ENCODE data around the gene PTAR1.
"Not testable (repeated sequence)": the region's sequence is repeated elsewhere in the genome, so short reads cannot be mapped to it uniquely, and the experiment has no call there.

Gene PTAR1

GRCh38 chr9:69759421-69760277 lies at the start of gene PTAR1:
TSS of gene PTAR1 (minus strand) at chr9:69760011. CDS start at chr9:69759938, 73 bp downstream.
- TF ChIP-seq CTCF (IDR thresholded peaks at IDR 0.05; ENCODE audit: low read depth, low read length, missing control alignments) = no peak
- peak within 1 kb of the TSS; percentile 65 for H3K4me3 ChIP-seq (replicated peaks; ENCODE audit: low read depth, low read length)
- DNase-seq (ENCODE audit: extremely low read depth, low read depth) = peak; percentile 55

GRCh38 chr9:69809304-69809863 lies 49.6 kb upstream of the PTAR1 start:
- DNase-seq (ENCODE audit: extremely low read depth, low read depth) = no peak
- H3K4me3 ChIP-seq (replicated peaks; ENCODE audit: low read depth, low read length) = no peak overlapping the region
- peak; percentile 47 for TF ChIP-seq CTCF (IDR thresholded peaks at IDR 0.05; ENCODE audit: low read depth, low read length, missing control alignments)

- no peak overlapping the region for H3K4me3 ChIP-seq (replicated peaks; ENCODE audit: low read depth, low read length)
- no peak for TF ChIP-seq CTCF (IDR thresholded peaks at IDR 0.05; ENCODE audit: low read depth, low read length, missing control alignments)
- DNase-seq (ENCODE audit: extremely low read depth, low read depth) = no peak
These were observed 46.8 kb upstream of the PTAR1 start for GRCh38 chr9:69806627-69807026.

- no peak overlapping the region for H3K4me3 ChIP-seq (replicated peaks; ENCODE audit: low read depth, low read length)
- no peak for TF ChIP-seq CTCF (IDR thresholded peaks at IDR 0.05; ENCODE audit: low read depth, low read length, missing control alignments)
- no peak for DNase-seq (ENCODE audit: extremely low read depth, low read depth)
These were observed 46.2 kb upstream of the PTAR1 start for GRCh38 chr9:69805962-69806515.

- DNase-seq (ENCODE audit: extremely low read depth, low read depth) = no peak
- TF ChIP-seq CTCF (IDR thresholded peaks at IDR 0.05; ENCODE audit: low read depth, low read length, missing control alignments) = no peak
These were observed 42.2 kb upstream of the PTAR1 start for GRCh38 chr9:69801989-69802388.

GRCh38 chr9:69800027-69800426 lies 40.2 kb upstream of the PTAR1 start:
- not testable (repeated sequence) for H3K4me3 ChIP-seq (replicated peaks; ENCODE audit: low read depth, low read length); DNase-seq (ENCODE audit: extremely low read depth, low read depth)

More at GRCh38 chr9:69801989-69802388, 42.2 kb upstream of the PTAR1 start:
- no peak overlapping the region for H3K4me3 ChIP-seq (replicated peaks; ENCODE audit: low read depth, low read length)

- H3K4me3 ChIP-seq (replicated peaks; ENCODE audit: low read depth, low read length); DNase-seq (ENCODE audit: extremely low read depth, low read depth): not testable (repeated sequence)
These were observed 39.7 kb upstream of the PTAR1 start for GRCh38 chr9:69799521-69799920.

Measured in HFF-Myc (cell line).